ENCODE results near the gene KRT83. TPM values are rescaled to one million over a fixed set of nuclear protein-coding genes. Genes with fewer than 3 reads are reported as not detected.
A peak's percentile ranks its signal among the peaks of the same experiment; 100 is the strongest.
"Not testable (repeated sequence)": the region's sequence is repeated elsewhere in the genome, so short reads cannot be mapped to it uniquely, and the experiment has no call there.

Gene KRT83
- total RNA-seq, 1 experiment from 2014 or later, result 1.7 TPM

DNA sequence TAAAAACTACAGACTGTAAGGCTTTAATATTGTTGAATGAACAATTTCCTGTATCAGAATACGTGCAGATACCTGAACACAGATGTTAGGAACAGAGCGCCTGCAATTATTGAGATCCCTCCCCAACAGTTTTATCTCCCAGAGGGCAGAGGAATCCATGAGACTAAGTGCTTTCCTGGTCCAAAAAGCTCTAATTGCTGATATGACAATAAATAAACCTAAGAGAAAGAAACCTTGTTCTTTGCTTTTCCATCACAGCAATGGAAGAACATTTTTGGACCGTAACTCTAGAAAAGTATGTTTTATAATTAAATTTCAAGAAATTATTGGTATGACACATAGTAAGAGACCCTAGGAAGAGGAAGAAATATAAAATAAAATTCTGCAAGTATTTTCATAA is 13.0 kb upstream of the KRT83 start:
- no peak for DNase-seq (ENCODE audit: extremely low read depth, low read depth)

DNA sequence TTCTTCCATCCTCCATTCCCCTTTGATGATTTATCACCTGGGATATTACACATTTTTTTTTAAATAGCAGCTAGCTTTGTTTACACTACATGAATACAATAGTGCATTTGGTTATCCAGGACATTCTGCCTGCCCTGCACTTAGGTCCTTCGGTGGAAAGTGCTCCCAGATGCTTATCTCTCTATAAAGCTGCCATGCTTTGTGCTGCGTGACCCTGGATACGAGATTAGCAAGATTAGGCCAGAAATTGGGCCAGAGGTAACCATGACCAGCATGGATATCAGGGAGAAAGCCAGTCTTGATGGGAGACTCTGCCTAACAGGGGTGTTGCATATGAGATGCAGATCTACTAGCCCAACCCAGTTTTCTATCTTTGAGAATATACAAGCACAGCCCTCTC is 12.1 kb upstream of the KRT83 start:
- no peak for DNase-seq (ENCODE audit: extremely low read depth, low read depth)

DNA sequence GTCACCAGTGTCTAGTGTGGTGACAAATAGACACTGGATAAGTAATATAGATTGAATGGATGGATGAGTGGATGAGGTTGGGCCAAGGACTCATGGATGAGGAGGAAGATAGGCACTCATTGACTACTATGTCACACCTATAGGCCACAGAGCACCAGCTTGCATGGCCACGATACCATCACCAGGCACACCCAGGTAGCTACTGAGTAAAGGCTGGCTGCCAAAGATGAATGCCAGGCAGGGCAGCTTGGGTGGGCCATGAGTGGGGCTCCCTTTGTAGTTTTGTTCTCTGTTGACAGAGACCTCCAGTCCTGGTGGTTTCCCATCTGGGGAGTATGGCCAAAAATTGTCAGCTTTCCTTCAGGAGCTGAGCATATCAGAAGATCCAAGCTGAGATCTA is 11.2 kb upstream of the KRT83 start:
- no peak for DNase-seq (ENCODE audit: extremely low read depth, low read depth)

DNA sequence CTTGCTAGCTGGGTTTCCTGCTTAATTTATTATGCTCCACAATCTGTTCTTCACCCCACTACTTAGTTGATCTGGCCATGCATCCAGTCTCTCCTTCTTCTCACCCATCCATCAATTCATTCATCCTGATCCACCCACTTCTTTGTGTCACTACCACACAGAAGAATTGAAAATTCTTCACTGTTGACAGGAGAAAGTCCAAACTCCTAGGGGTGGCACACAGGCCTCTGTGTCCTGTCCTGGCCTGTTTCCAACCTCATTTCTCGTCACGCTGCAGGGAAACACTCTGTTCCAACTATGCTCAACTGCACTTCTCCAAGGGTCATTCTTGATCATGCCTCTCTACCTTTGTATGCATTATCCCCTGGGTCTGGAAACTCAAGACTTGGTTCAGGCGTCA is 10.6 kb upstream of the KRT83 start:
- no peak for DNase-seq (ENCODE audit: extremely low read depth, low read depth)

DNA sequence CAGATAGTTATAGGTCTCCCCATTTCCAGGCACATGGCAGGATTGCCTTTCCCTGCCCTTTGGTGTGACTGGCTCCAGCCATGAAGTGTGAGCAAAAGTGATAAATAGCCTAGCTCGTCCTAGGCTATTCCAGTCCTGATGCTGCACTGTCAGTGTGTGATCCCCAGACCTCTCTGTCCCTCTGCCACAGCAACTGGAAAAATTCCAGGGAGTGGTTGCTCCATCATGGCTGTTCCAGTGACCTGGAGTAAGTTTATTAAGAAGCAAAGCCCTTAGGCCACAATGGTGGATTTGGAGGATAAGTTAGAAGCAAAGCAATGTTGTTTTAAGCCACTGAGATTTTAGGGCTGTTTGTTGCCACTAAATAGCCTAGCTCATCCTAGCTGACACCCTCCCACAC is 9.8 kb upstream of the KRT83 start:
- no peak for DNase-seq (ENCODE audit: extremely low read depth, low read depth)

DNA sequence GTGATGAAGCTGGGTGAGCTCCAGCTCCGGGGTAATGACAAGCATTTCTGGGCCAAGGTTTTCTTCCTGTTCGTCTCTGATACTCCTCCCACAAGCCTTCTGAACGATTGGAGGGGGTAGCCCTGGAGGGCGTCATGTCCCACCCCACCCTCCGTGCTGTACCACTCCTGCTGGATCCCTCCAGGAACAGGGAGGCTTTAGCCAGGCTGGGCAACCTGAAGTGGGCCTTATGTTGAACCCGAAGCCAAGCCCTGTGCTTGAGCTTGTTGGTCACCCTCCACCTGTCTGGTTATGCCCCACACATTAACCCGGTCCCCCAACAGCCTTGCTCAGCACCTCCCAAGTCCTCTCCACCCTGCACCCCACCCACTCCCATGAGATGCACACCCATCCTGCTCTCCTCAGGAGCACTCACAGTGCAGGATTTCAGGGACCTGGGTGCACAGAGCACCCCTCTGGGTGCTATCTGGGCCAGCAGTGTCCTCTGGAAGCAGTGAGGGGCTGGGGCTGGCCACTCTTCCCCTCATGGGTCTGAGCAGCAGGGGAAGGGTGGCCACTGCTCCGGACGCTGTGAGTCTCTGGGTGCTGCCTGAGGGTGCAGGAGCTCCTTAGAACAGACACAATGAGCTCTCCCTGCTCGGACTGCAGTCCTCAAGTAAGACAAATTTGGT is 6.8 kb upstream of the KRT83 start:
- no peak for DNase-seq (ENCODE audit: extremely low read depth, low read depth)

DNA sequence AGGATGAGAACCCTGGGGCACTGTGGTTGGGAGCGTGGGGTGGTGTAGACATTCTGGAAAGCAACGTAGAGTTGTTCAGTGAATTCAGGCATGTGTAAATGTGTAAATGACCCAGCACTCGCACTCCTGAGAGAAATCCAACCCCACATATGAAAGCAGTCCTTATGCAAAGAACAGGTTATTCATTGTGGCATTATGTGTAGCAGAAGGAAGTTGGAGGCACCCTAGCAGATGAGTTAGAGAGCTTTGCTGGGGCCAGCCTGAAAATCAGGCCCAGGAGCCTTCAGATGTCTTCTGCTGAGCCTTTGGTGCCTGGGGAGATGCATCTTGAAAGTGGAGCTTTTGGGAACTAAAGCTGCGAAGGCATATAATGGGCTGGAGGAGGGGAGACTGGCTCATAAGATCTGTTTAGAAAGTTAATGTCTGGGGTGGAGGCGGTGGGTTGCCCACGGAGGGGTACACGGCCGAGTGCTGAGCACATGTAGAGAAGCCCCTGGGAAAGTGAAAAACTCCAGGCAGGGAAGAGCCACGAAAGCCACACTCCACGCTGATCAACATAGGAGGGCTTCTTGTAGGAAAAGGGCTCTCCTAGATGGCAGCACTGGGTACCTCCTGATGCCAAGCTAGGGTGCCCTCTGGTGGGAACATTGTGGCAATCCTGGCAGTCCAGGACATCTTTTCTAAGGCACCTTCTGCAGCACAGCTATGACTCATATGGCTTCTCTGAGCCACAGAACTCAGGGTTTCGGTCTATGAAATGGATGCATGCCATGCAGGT is 6.0 kb upstream of the KRT83 start:
- DNase-seq (ENCODE audit: extremely low read depth, low read depth), result peak; percentile 97

DNA sequence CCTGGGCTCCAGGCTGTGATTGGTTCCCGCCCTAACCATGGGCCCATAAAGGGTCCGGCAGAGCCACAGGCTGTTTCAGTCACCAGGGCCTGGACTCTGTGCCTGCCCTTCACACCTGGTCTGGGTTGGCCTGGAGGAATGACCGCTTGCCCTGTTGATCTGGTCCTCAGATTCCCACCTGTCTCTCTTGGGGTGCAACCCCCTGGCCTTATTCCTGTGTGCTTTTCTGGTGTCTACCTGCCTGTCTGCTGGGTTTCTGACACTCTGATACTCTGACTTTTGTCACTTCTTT is 2.9 kb upstream of the KRT83 start:
- no peak for DNase-seq (ENCODE audit: extremely low read depth, low read depth)

DNA sequence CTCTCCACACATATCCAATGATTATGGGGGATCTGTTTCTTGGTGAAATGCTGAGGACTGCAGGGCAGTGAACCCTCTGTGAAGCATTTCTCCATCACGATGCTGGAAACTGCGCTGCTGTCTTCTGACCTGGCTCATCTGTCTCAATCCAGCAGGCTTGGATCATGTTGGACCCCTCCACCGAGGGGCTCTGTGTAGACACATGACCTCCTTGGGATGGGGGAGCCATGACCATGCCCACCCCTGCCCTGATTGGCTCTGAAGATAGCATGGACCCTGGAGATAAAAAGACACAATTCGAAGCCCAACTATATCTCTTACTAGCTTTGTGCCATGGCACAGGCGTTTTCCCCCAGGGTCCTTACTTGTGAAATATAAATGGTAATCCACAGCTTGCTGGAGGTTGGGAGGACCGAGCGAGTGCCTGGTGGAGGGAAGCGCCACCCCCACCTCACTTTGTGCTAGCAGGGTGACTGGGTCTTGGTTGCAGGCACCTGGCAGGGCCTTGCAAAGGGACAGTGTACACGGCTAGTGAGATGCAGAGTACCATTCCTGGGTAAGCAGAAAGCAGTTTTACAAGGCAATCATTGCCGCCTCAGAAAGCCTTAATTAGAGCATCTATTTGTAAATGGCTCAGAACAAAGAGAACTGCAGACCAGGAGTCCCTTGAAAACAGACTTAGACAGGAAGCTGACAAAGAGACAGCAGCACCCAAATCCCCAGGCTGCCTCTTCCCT is 2.4 kb upstream of the KRT83 start:
- DNase-seq (ENCODE audit: extremely low read depth, low read depth), result no peak

DNA sequence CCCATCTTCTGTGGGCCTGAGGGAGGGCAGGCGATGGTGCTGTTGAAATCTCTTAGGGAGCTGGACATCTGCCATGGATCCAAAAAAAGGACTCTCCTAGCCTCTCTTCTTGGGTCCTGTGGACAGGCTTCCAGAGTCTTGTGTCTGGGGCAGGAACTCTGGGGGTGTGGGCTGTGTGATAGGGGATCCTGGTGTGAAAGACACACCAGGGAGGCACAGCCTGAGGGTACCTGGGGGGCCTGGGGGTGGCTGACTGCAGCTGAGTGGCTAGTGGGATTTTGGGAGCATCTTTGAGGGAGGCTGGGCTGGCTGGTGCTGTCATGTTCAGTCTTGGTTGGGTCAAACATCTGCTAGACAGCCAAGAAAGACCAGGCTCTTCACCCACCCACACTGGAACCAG is 1.8 kb upstream of the KRT83 start:
- no peak for DNase-seq (ENCODE audit: extremely low read depth, low read depth)

DNA sequence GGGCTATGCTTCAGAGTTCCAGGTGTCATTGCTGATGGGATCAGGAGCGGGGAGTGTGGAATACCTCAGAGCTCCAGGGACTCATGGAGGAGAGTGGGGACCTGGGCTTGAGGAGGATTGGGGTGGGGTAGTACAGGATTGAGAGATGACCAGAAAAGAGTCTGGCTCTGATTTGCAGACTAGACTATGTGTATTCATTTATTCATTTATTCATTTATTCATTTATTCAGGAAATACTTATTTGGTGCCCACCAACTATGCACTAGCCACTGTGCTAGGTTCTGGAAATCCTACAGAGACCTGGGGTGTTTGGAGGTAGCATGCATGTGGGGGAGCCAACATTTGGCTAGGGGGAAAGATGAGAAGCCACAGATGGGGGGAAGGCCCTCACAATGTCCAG is 871 bp upstream of the KRT83 start:
- DNase-seq (ENCODE audit: extremely low read depth, low read depth), result no peak

DNA sequence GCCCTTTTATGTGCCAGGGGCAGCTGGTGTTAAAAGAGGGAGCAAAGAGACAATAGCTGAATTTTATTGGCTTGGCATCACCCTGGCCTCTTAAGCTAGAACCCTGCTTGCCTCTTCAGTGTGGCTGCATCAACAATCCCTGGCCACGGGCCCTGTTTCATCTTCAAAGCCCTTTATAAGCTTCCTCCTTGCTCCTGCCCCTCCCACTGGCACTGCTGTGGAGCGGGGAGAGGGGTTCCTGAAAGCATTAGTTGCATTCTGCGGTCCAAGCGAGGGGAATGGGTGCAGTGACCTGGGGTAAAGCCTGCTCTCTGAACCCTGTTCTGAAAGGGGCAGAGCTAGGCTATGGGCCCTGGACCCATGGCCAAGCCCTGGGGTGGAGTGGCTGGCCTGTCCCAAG is 220 bp upstream of the KRT83 start:
- no peak for DNase-seq (ENCODE audit: extremely low read depth, low read depth)

DNA sequence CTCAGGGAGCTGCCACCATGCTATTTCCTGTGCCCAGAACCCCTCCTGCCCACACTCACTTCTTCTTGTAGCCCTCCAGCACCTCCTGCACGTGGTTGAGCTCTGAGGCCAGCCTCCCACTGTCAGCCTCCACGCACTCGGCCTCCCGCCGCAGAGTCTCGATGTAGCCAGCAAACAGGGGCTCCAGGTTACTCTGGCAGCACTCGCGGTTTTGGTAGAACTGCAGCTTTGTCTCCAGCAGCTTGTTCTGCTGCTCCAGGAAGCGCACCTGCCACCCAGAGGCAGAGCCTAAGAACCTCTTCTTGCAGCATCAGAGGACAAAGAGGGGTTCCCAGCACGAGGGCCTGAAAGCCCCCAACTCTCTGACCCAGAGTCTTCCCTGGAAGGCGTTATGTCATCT is 2.1 kb downstream of the KRT83 start:
- DNase-seq (ENCODE audit: extremely low read depth, low read depth), result peak; percentile 23

DNA sequence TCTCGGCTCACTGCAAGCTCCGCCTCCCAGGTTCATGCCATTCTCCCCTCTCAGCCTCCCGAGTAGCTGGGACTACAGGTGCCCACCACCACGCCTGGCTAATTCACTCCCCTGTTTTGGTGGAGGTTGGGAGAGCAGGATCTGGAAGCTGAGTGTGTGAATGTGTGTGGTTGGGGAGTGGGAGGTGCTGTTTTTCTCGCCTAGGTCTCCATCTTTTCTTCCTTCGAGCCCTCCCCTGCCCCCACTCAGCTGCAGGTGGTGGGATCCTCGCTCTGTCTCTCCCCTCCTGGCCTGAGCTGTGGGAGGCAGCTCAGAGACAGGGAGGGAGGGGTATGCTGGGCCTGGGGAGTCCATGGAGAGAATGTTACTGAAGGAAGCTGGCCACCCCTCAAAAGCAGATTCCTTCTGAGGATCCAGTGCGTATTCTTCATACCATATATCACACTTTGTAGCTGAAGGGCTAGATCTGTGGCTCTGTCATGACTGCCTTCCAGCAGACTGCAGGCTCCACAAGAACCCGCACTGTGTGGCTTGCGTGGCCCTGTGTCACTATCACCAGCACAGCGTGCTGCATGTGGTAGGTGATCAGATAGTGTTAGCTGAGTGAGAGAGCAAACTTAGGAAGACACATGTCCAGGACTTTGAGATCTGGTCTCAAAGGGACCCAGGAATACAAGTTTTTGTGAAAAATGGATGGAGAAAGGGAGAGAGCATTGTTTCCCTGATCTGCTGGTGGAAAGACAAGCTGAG is 2.8 kb downstream of the KRT83 start:
- no peak for DNase-seq (ENCODE audit: extremely low read depth, low read depth)

DNA sequence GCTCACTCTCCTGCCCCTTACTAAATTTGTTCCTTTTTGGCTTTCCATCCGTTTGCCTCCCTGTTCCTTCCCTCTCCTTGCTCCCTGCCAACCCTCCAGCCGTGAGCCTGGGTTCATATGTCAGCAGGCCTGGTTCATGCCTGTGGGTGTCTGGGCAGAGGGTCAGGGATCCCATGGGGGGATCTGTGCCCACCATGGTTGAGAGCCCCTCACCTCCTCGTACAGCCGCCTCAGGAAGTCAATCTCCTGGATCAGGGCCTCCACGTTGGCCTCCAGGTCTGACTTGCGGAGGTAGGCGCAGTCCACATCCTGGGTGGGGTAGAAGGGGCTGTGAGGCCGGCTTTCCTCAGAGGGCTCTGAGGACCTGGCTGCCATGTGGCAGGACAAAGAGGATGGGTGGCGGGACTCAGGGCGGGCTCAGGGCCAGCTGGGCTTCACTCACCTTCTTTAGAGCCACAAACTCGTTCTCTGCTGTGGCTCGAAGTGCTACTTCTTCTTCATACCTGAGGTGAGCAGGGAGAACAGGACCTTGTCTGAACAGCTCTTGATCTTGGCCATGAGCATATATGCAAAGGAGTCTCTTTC is 3.6 kb downstream of the KRT83 start:
- no peak for DNase-seq (ENCODE audit: extremely low read depth, low read depth)

DNA sequence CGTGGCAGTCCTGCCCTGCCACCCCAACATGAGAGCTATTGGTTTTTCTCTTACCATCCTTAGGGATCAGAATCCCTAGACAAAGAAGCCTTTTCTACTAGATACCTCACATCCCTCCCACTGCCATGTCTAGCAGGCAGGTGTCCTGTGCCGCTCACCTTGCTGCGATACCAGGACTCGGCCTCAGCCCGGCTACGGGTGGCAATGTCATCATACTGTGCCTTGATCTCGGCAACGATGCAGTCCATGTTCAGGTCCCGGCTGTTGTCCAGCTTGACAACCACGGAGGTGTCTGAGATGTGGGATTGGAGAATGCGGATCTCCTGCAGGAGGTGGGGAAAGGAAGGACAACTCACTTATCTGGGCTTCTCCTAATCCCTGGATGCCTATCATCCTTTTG is 4.5 kb downstream of the KRT83 start:
- no peak for DNase-seq (ENCODE audit: extremely low read depth, low read depth)

DNA sequence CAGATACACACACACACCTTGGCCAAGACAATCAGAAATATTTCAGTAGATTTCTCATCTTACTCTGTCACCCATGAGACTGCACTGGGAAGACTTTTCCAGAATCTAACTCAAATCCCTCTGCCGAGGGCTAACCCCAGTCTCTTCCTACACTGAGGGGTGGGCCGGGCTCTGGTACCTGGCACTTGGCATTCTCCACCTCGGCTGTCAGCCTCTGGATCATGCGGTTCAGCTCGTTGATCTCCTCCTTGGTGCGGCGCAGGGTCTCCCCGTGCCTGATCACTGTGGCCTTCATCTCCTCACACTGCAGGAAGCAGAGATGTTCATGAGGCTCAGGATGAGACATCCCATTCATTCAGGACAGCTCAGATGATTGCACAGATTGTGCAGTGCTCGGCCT is 4.9 kb downstream of the KRT83 start:
- DNase-seq (ENCODE audit: extremely low read depth, low read depth), result no peak

DNA sequence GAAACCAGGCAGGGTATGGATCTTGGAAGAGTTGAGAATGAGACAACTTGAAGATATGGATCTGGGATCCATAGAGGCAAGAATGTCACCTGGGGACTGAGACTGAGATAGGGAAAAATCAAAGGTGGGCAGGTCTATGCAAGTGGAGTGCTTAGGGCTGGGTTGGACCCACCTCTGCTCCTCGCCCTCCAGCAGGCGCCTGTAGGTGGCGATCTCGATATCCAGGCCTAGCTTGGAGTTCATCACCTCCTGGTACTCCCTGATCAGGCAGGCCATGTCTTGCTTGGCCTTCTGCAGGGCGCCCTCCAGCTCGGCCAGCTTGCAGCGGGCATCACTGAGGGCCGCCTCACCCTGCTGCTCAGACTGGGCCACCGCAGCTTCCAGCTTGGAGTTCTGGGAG is 5.5 kb downstream of the KRT83 start:
- not testable (repeated sequence) for DNase-seq (ENCODE audit: extremely low read depth, low read depth)

DNA sequence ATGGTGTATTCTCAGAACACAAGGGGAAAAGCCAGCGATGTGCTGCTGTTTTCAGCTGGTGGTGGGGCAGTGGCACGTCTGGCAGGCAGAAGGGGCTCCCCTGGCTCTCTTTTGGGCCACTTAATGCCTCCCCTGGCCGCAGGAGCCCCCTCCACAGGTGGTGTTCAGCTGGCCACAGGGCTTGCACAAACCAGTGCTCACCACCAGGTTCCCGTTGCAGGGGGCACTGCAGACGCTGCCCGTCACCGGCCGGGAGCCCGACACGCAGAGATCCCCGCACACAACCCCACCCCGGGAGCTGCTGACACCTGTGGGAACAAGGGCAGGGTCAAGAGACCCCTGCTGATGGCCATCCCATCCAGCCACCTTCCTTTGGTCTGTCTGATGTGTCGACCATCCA is 6.7 kb downstream of the KRT83 start:
- no peak for DNase-seq (ENCODE audit: extremely low read depth, low read depth)

DNA sequence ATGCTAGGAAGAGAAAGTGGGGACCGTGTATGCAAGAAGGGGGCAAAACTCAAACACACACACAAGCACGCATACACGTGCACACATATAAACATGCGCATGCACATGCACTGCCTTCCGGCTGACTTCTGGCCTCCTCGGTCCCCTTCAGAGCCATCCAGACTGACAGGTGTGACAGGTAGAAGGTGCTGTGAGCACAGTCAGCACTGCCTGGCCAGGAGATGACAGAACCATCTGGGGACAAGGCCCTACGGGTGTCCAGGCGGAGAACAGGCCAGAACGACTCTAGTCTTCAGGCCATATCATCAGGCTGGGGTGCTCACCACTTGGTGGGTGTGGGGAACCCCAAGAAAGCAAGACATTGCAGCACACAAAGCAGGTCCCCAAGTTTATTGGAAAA is 7.3 kb downstream of the KRT83 start:
- DNase-seq (ENCODE audit: extremely low read depth, low read depth), result no peak

DNA sequence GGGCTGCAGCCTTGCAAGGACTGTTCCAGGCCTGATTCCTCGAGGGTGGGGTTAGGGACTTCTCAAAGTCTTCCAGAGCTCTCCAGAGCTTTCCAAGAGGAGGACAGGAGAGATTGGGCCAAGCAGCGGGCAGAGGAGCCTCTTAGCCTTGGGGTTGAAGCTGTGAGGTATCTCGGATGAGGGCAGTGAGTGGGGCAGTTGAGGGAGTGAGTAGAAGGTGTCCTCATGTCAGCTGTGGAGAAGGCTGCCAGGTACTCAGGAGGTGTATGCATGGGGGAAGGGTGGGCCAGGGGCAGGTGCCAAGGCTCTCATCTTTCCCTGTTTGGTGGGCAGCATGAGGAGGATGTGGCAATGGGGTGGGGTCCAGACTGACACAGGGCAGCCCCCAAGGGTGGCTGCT is 7.7 kb downstream of the KRT83 start:
- DNase-seq (ENCODE audit: extremely low read depth, low read depth), result no peak
